Effector memory CD4-positive, alpha-beta T cell (primary cell): ENCODE measurements around the gene CEP250.
A peak's percentile ranks its signal among the peaks of the same experiment; 100 is the strongest.
"Not testable (repeated sequence)": the region's sequence is repeated elsewhere in the genome, so short reads cannot be mapped to it uniquely, and the experiment has no call there.

Experiments
- DNase-seq, 3 donors: peaks; one replicate each; pipeline ENCODE4 v3.0.0-alpha.2; 2020
- H3K27ac ChIP-seq: 2 replicates; pipeline ENCODE4 v1.7.0; 2013; ENCODE audit warnings: mild to moderate bottlenecking, low read length, moderate library complexity; ENCODE audit not compliant: insufficient read depth, poor library complexity, severe bottlenecking
- H3K27me3 ChIP-seq: replicated peaks from 2 replicates; pipeline ENCODE4 v1.7.0; 2013; ENCODE audit warnings: mild to moderate bottlenecking, low read length; ENCODE audit not compliant: insufficient read depth, control insufficient read depth, poor library complexity, severe bottlenecking
- H3K36me3 ChIP-seq: 2 replicates; pipeline ENCODE4 v1.7.0; 2013; ENCODE audit warnings: mild to moderate bottlenecking, low read length, moderate library complexity; ENCODE audit not compliant: control insufficient read depth, insufficient read depth
- H3K4me1 ChIP-seq: 2 replicates; pipeline ENCODE4 v1.7.0; 2013; ENCODE audit warnings: low read length, mild to moderate bottlenecking; ENCODE audit not compliant: control insufficient read depth, insufficient read depth, poor library complexity, severe bottlenecking
- H3K4me3 ChIP-seq: 2 replicates; pipeline ENCODE4 v1.7.0; 2013; ENCODE audit warnings: low read length, low read depth, mild to moderate bottlenecking; ENCODE audit not compliant: insufficient read depth, poor library complexity, severe bottlenecking
- H3K9me3 ChIP-seq: 2 replicates; pipeline ENCODE4 v1.7.0; 2013; ENCODE audit warnings: mild to moderate bottlenecking, low read length, moderate library complexity; ENCODE audit not compliant: control insufficient read depth

The CEP250 gene

GRCh38 chr20:35434085-35435005, 21.1 kb upstream of the CEP250 start:
- H3K27me3 ChIP-seq = no peaks in the 10 kb centered on the region
- no peak for DNase-seq
- no peaks in the 10 kb centered on the region for H3K9me3 ChIP-seq
- no peak overlapping the region for H3K27ac ChIP-seq
- no peak overlapping the region for H3K4me3 ChIP-seq
- no peaks in the 10 kb centered on the region for H3K4me1 ChIP-seq
- H3K36me3 ChIP-seq = no peaks in the 10 kb centered on the region

- H3K27ac ChIP-seq = no peak overlapping the region
- H3K4me1 ChIP-seq = no peaks in the 10 kb centered on the region
- DNase-seq = no peak
- peaks cover 3% of the 10 kb centered on the region for H3K27me3 ChIP-seq
- no peaks in the 10 kb centered on the region for H3K36me3 ChIP-seq
- no peak overlapping the region for H3K4me3 ChIP-seq
- H3K9me3 ChIP-seq = no peaks in the 10 kb centered on the region
Measured at GRCh38 chr20:35436177-35436573, 19.2 kb upstream of the CEP250 start.

GRCh38 chr20:35437599-35437998, 17.8 kb upstream of the CEP250 start:
- Histone ChIP-seq H3K9me3 (no peaks in the 10 kb centered on the region), H3K36me3 (no peaks in the 10 kb centered on the region), H3K4me3 (no peak overlapping the region), H3K27me3 (peaks cover 3% of the 10 kb centered on the region), H3K27ac (no peak overlapping the region), H3K4me1 (no peaks in the 10 kb centered on the region)
- DNase-seq = no peak

- H3K27ac ChIP-seq = no peak overlapping the region
- DNase-seq = no peak
Measured at GRCh38 chr20:35443003-35443402, 12.4 kb upstream of the CEP250 start.

GRCh38 chr20:35444226-35444625, 11.2 kb upstream of the CEP250 start:
- no peaks in the 10 kb centered on the region for H3K4me1 ChIP-seq
- H3K4me3 ChIP-seq = no peak overlapping the region
- DNase-seq = no peak
- H3K27me3 ChIP-seq = peaks cover 3% of the 10 kb centered on the region
- no peaks in the 10 kb centered on the region for H3K36me3 ChIP-seq
- H3K9me3 ChIP-seq = no peaks in the 10 kb centered on the region
- H3K27ac ChIP-seq = no peak overlapping the region

More at GRCh38 chr20:35443003-35443402, 12.4 kb upstream of the CEP250 start:
- Histone ChIP-seq H3K9me3 (no peaks in the 10 kb centered on the region), H3K36me3 (no peaks in the 10 kb centered on the region), H3K27me3 (peaks cover 3% of the 10 kb centered on the region), H3K4me1 (no peaks in the 10 kb centered on the region), H3K4me3 (no peak overlapping the region)

GRCh38 chr20:35446356-35447078, 8.9 kb upstream of the CEP250 start:
- Histone ChIP-seq H3K4me1 (no peaks in the 10 kb centered on the region), H3K36me3 (no peaks in the 10 kb centered on the region), H3K9me3 (no peaks in the 10 kb centered on the region), H3K27me3 (no peaks in the 10 kb centered on the region), H3K27ac (no peak overlapping the region), H3K4me3 (peak overlapping the region; percentile 15)
- DNase-seq = no peak

- Histone ChIP-seq H3K9me3 (no peaks in the 10 kb centered on the region), H3K4me1 (no peaks in the 10 kb centered on the region), H3K4me3 (peak overlapping the region; percentile 15), H3K36me3 (no peaks in the 10 kb centered on the region), H3K27me3 (no peaks in the 10 kb centered on the region), H3K27ac (no peak overlapping the region)
- DNase-seq = peak; percentile 72 to 82 (median 76)
Measured at GRCh38 chr20:35447082-35447789, 8.2 kb upstream of the CEP250 start.

GRCh38 chr20:35448788-35449373, 6.5 kb upstream of the CEP250 start:
- Histone ChIP-seq H3K36me3 (no peaks in the 10 kb centered on the region), H3K4me1 (no peaks in the 10 kb centered on the region), H3K27ac (no peak overlapping the region), H3K4me3 (no peak overlapping the region), H3K9me3 (no peaks in the 10 kb centered on the region), H3K27me3 (no peaks in the 10 kb centered on the region)
- no peak for DNase-seq

- H3K27me3 ChIP-seq, H3K4me1 ChIP-seq, H3K9me3 ChIP-seq, H3K4me3 ChIP-seq, H3K27ac ChIP-seq, DNase-seq, H3K36me3 ChIP-seq: not testable (repeated sequence)
Measured at GRCh38 chr20:35449855-35450254, 5.5 kb upstream of the CEP250 start.
